HepG2 (cell line): Measurements from ENCODE around the gene RPLP2. TPM values are rescaled to one million over a fixed set of nuclear protein-coding genes. Genes with fewer than 3 reads are reported as not detected.

Source experiments
- ATAC-seq: fragments of 200-7000 bp; cut with Tn5 transposase; 3 replicates; pipeline ENCODE4 v1.9.1; 2020; ENCODE audit warnings: mild to moderate bottlenecking, moderate library complexity
- BruUV-seq: library from RNA; stranded (reverse); fragments of 400-500 nt; replicated peaks from 2 replicates; lab custom pipeline; 2021; lab: Mats Ljungman, UMichigan
- CTCF ChIA-PET: fragments of 300-600 bp; formaldehyde crosslinking; extraction: SDS; loops from one replicate; lab custom pipeline; 2021; ENCODE audit warnings: low total read pairs, inconsistent platforms, low intra/inter-chr PET ratio; lab: Yijun Ruan, JAX
- POLR2A ChIA-PET: fragments of 350-600 bp; sonication (Branson Sonifier 250); formaldehyde crosslinking; loops from one replicate; lab custom pipeline; 2020; ENCODE audit warnings: antibody characterized with exemption, inconsistent platforms; lab: Yijun Ruan, JAX
- DNase-seq: peaks from one replicate; pipeline ENCODE4 v3.0.0-alpha.2; 2015; ENCODE audit warnings: low spot score
- FAIRE-seq: peaks from 3 replicates; lab custom pipeline; 2011; peaks lifted over from hg19 to GRCh38; lab: Jason Lieb, UNC
- H2AFZ ChIP-seq: one replicate; pipeline ENCODE4 v1.6.1; 2011; ENCODE audit warnings: low read length, inconsistent platforms
- H3K27ac ChIP-seq: fragments of 300-600 bp; 3 replicates; pipeline ENCODE4 v1.8.0; 2011; ENCODE audit warnings: mixed run types, mild to moderate bottlenecking, mixed read lengths, low read length, inconsistent platforms; ENCODE audit not compliant: insufficient read depth; ENCODE audit errors: extremely low read length
- H3K27me3 ChIP-seq, 2 experiments: fragments of 200-600 bp in 1 of 2; 2 replicates in 1 of 2; 3 replicates in 1 of 2; pipeline versions ENCODE4 v1.6.0 to v1.8.0; 2011; ENCODE audit warnings: low read length in 2 of 2, mild to moderate bottlenecking in 2 of 2, moderate library complexity in 2 of 2, inconsistent platforms in 1 of 2; ENCODE audit not compliant: insufficient read depth in 2 of 2, control insufficient read depth in 1 of 2
- H3K36me3 ChIP-seq, 2 experiments: fragments of 200-600 bp in 1 of 2; replicated peaks in 1 of 2; 2 replicates in 1 of 2; 3 replicates in 1 of 2; pipeline versions ENCODE4 v1.5.1 to v1.8.0; 2011; ENCODE audit warnings: low read length in 2 of 2, inconsistent platforms in 1 of 2; ENCODE audit not compliant: insufficient read depth in 2 of 2, control insufficient read depth in 1 of 2
- H3K4me1 ChIP-seq: 2 replicates; pipeline ENCODE4 v1.5.1; 2012; ENCODE audit warnings: low read length, inconsistent platforms; ENCODE audit not compliant: insufficient read depth
- H3K4me2 ChIP-seq: 2 replicates; pipeline ENCODE4 v1.6.0; 2011; ENCODE audit warnings: low read depth, low read length, inconsistent platforms
- H3K4me3 ChIP-seq, 3 experiments: fragments of 200-600 bp in 1 of 3; sonication (generic), shearing (Covaris generic) in 1 of 3; replicated peaks in 1 of 3; 2 replicates each; pipeline ENCODE4 v1.5.1; 2011 to 2016; ENCODE audit warnings: low read length in 3 of 3, inconsistent platforms in 2 of 3, low read depth in 2 of 3, mild to moderate bottlenecking in 2 of 3, control low read depth in 1 of 3, mixed read lengths in 1 of 3; ENCODE audit not compliant: insufficient read depth in 1 of 3
- H3K79me2 ChIP-seq: one replicate; pipeline ENCODE4 v1.6.1; 2011; ENCODE audit warnings: low read length, inconsistent platforms; ENCODE audit not compliant: insufficient read depth
- H3K9ac ChIP-seq: 2 replicates; pipeline ENCODE4 v1.6.0; 2011; ENCODE audit warnings: mild to moderate bottlenecking, low read depth, low read length, inconsistent platforms; ENCODE audit not compliant: insufficient read depth
- H3K9me3 ChIP-seq: 2 replicates; pipeline ENCODE4 v1.5.1; 2012; ENCODE audit warnings: mild to moderate bottlenecking, low read length
- H4K20me1 ChIP-seq: 2 replicates; pipeline ENCODE4 v1.6.0; 2011; ENCODE audit warnings: inconsistent platforms, mild to moderate bottlenecking, low read length, moderate library complexity; ENCODE audit not compliant: insufficient read depth
- AGO2 ChIP-seq: fragments of 200-400 bp; formaldehyde crosslinking; optimal IDR thresholded peaks from 2 replicates; pipeline ENCODE3; 2017; ENCODE audit warnings: mild to moderate bottlenecking, low read depth, low read length, moderate library complexity
- AKAP8 ChIP-seq: sonication (generic); formaldehyde crosslinking; IDR thresholded peaks from 2 replicates; pipeline ENCODE4 v1.5.1; 2020; ENCODE audit warnings: mild to moderate bottlenecking, missing genetic modification reagents
- HNRNPLL ChIP-seq: fragments of 200-400 bp; formaldehyde crosslinking; IDR thresholded peaks from 2 replicates; pipeline ENCODE4 v1.6.1; 2017; ENCODE audit warnings: mild to moderate bottlenecking, low read depth, low read length; ENCODE audit not compliant: poor library complexity, severe bottlenecking
- RBFOX2 ChIP-seq: fragments of 200-400 bp; formaldehyde crosslinking; IDR thresholded peaks from 2 replicates; pipeline ENCODE4 v1.6.1; 2017; ENCODE audit warnings: low read depth, mild to moderate bottlenecking, low read length
- RCOR2 ChIP-seq: IDR thresholded peaks from 2 replicates; pipeline ENCODE4 v1.6.1; 2016; ENCODE audit warnings: missing biosample characterization, missing genetic modification reagents
- ZFP91 ChIP-seq: sonication (generic); formaldehyde crosslinking; IDR thresholded peaks from 2 replicates; pipeline ENCODE4 v1.9.0; 2022; ENCODE audit warnings: missing genetic modification reagents, mild to moderate bottlenecking, borderline replicate concordance
- ZNF260 ChIP-seq: sonication (generic); formaldehyde crosslinking; IDR thresholded peaks from 2 replicates; pipeline ENCODE4 v1.4.0; 2020; ENCODE audit warnings: missing genetic modification reagents, low read depth, mild to moderate bottlenecking, borderline replicate concordance
- ZNF629 ChIP-seq: sonication (generic); formaldehyde crosslinking; conservative IDR thresholded peaks from 2 replicates; pipeline ENCODE4 v1.5.0; 2020; ENCODE audit warnings: missing genetic modification reagents
- ZNF780A ChIP-seq: sonication (generic); formaldehyde crosslinking; IDR thresholded peaks from 2 replicates; pipeline ENCODE4 v1.8.0; 2022; ENCODE audit warnings: mild to moderate bottlenecking, missing genetic modification reagents, moderate library complexity
- WGBS: methylation state at CpG from one replicate; pipeline ENCODE4 v1.1.6; 2017; ENCODE audit warnings: low lambda C conversion rate; 5-methylcytosine and 5-hydroxymethylcytosine counted together
- in situ Hi-C: cut with HindIII; loops from 2 replicates; pipeline ENCODE4 v1.10.0; 2017; ENCODE audit warnings: low pct_unique_long_range_greater_than_20kb; ENCODE audit not compliant: extremely low pct_ligation_motif_present
- intact Hi-C: fragments of 100-400 bp; cut with micrococcal nuclease; formaldehyde crosslinking; loops from one replicate; pipeline ENCODE4 v1.10.0; 2022; ENCODE audit not compliant: unreplicated experiment
- polyA plus RNA-seq, 8 experiments: library from polyadenylated mRNA; depleted of rRNA in 3 of 8; stranded (reverse) in 7 of 8; unstranded in 1 of 8; fragments of >200 nt; fragmentation: Illumina TruSeq in 4 of 8; extraction: Trizol in 4 of 8; gene quantifications; 2 replicates each; pipeline versions ENCODE4 v1.2.1 to v1.2.3, GENCODE V29; 2011 to 2016; ENCODE audit warnings: low read depth in 4 of 8, missing spikeins in 1 of 8, mixed read lengths in 1 of 8; ENCODE audit not compliant: insufficient read depth in 1 of 8
- total RNA-seq, 5 experiments: library from RNA; depleted of rRNA; stranded (reverse); fragments of >200 nt; fragmentation: Illumina TruSeq; extraction: Trizol; gene quantifications; 2 replicates each; pipeline ENCODE4 v1.2.3, GENCODE V29; 2016; ENCODE audit warnings: low read depth in 1 of 5
- TF ChIP-seq, protein P1 (sequence below): sonication (generic); formaldehyde crosslinking; IDR thresholded peaks from 2 replicates; pipeline ENCODE4 v1.8.0; 2022; ENCODE audit warnings: mild to moderate bottlenecking, missing genetic modification reagents; ENCODE audit not compliant: insufficient replicate concordance
- TF ChIP-seq, protein P2 (sequence below): sonication (generic); formaldehyde crosslinking; IDR thresholded peaks from 2 replicates; pipeline ENCODE4 v1.4.0; 2020; ENCODE audit warnings: missing genetic modification reagents

Gene RPLP2
- total and polyA plus RNA-seq, 2 of the 13 experiments (the other 11 are each of a cell fraction or from before 2014, with no cell fraction given): 978 to 2,106 TPM

- TF ChIP-seq, protein P1, sequence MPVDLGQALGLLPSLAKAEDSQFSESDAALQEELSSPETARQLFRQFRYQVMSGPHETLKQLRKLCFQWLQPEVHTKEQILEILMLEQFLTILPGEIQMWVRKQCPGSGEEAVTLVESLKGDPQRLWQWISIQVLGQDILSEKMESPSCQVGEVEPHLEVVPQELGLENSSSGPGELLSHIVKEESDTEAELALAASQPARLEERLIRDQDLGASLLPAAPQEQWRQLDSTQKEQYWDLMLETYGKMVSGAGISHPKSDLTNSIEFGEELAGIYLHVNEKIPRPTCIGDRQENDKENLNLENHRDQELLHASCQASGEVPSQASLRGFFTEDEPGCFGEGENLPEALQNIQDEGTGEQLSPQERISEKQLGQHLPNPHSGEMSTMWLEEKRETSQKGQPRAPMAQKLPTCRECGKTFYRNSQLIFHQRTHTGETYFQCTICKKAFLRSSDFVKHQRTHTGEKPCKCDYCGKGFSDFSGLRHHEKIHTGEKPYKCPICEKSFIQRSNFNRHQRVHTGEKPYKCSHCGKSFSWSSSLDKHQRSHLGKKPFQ (CRISPR knock-in tag): no peak
These were observed 19.8 kb upstream of the RPLP2 start, which contains the start of gene CEND1 (continued) for GRCh38 chr11:789943-790342.

DNA sequence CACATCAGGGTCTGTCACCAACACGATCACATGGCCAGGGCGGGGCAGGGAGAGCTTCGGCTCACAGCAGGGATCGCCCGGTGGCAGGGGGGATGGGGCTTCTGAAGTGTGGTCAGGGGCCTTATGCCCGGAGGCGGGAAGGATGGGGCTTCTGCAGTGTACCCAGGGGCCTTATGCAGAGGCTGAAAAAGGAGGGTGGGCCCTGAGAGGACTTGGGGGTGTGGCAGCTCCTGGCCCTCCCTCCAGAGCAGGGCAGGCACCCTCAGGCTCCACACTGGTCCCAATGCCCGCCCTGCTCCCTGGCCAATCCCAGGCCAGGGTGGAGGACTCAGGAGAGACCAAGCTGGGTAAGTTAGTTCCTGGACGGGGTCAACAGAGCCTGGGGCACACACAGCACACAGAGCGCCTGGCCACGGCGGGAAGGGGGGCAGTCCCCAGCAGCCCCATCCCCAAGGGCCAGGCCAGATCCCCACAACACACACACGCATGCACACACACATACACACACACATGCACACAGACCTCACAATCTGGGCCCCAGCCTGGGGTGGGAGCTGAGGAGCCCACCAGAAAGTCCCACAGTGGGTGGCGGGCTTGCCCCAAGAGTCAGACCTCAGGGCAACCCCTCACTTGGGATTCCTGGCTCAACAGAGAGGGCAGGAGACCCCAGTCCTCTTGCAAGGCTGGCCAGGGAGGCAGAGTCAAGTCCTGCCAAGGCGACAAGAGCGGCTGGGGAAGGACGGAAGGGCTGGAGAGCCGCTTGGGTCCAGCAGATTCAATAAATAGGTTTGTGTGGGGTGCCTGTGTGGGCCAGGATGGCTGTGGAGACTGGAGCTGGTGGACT, 18.8 kb upstream of the RPLP2 start:
- Histone ChIP-seq H3K27me3 (peaks cover 0 to 2% of the 10 kb centered on the region in 2 experiments; a peak in 2 of 5 replicates), H3K4me3 (no peak overlapping the region), H3K9ac (no peak overlapping the region), H3K9me3 (no peaks in the 10 kb centered on the region), H3K27ac (no peak overlapping the region), H3K4me1 (peaks cover 21% of the 10 kb centered on the region), H4K20me1 (no peaks in the 10 kb centered on the region), H2AFZ (no peak overlapping the region), H3K79me2 (no peaks in the 10 kb centered on the region), H3K4me2 (no peak overlapping the region), H3K36me3 (no peaks in the 10 kb centered on the region; a peak in 1 of 5 replicates)
- ChIA-PET POLR2A (interaction anchor here (0.8 kb wide), 1 partner anchor 13 kb away, joined by 3 read pairs; no protein-coding TSS in a partner anchor), CTCF (no interaction called here)
- in situ Hi-C loops (no loop called here), intact Hi-C loops (no loop called here)
- ATAC-seq (peak; percentile 6; the same call in 2 of the 3 replicates), FAIRE-seq (no peak), DNase-seq (no peak)
- no TSS peak for BruUV-seq
- WGBS: 78% methylated on average over 16 of the region's 18 CpGs
- TF ChIP-seq, protein P2, sequence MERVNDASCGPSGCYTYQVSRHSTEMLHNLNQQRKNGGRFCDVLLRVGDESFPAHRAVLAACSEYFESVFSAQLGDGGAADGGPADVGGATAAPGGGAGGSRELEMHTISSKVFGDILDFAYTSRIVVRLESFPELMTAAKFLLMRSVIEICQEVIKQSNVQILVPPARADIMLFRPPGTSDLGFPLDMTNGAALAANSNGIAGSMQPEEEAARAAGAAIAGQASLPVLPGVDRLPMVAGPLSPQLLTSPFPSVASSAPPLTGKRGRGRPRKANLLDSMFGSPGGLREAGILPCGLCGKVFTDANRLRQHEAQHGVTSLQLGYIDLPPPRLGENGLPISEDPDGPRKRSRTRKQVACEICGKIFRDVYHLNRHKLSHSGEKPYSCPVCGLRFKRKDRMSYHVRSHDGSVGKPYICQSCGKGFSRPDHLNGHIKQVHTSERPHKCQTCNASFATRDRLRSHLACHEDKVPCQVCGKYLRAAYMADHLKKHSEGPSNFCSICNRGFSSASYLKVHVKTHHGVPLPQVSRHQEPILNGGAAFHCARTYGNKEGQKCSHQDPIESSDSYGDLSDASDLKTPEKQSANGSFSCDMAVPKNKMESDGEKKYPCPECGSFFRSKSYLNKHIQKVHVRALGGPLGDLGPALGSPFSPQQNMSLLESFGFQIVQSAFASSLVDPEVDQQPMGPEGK (CRISPR knock-in tag): 0 out of 2 replicates have a peak, but pooled peaks have one; percentile 1
- no peak for TF ChIP-seq ZNF260
- 0 out of 2 replicates have a peak, but pooled peaks have one; percentile 21 for TF ChIP-seq RBFOX2
- TF ChIP-seq ZFP91 (CRISPR knock-in tag): peak; percentile 15; the same call in 1 of the 2 replicates
- no peak for TF ChIP-seq ZNF629 (CRISPR knock-in tag)
- peak; percentile 29 for TF ChIP-seq HNRNPLL
- no peak for TF ChIP-seq ZNF780A (CRISPR knock-in tag)
- peak; percentile 15 for TF ChIP-seq AGO2
- TF ChIP-seq RCOR2: no peak
- peak; percentile 77; the same call in 1 of the 2 replicates for TF ChIP-seq AKAP8 (CRISPR knock-in tag)
